HS-5 (cell line): ENCODE results near the gene PWWP2B.
"Not testable (repeated sequence)": the region's sequence is repeated elsewhere in the genome, so short reads cannot be mapped to it uniquely, and the experiment has no call there.

Experiments used
- DNase-seq: peaks from one replicate; pipeline ENCODE4 v3.0.0-alpha.2; 2012; ENCODE audit warnings: low read depth

Gene PWWP2B

GRCh38 chr10:132363921-132364593 lies 32.9 kb upstream of the PWWP2B start:
- no peak for DNase-seq

- DNase-seq: no peak
Measured at GRCh38 chr10:132364594-132364970, 32.4 kb upstream of the PWWP2B start.

GRCh38 chr10:132365102-132365501 lies 31.9 kb upstream of the PWWP2B start:
- no peak for DNase-seq

- DNase-seq: no peak
Measured at GRCh38 chr10:132366006-132366405, 31.0 kb upstream of the PWWP2B start.

- DNase-seq: no peak
Measured at GRCh38 chr10:132366499-132366898, 30.5 kb upstream of the PWWP2B start.

GRCh38 chr10:132368391-132368790 lies 28.6 kb upstream of the PWWP2B start:
- no peak for DNase-seq

- DNase-seq: peak; percentile 48
Measured at GRCh38 chr10:132368881-132369635, 27.9 kb upstream of the PWWP2B start.

- DNase-seq: no peak
Measured at GRCh38 chr10:132369636-132370185, 27.3 kb upstream of the PWWP2B start.

- no peak for DNase-seq
Measured at GRCh38 chr10:132370426-132371340, 26.3 kb upstream of the PWWP2B start.

GRCh38 chr10:132371641-132372081 lies 25.3 kb upstream of the PWWP2B start:
- DNase-seq: no peak

GRCh38 chr10:132372516-132373095 lies 24.4 kb upstream of the PWWP2B start:
- DNase-seq: no peak

GRCh38 chr10:132373241-132373955 lies 23.6 kb upstream of the PWWP2B start:
- no peak for DNase-seq

- DNase-seq: no peak
Measured at GRCh38 chr10:132374176-132374575, 22.8 kb upstream of the PWWP2B start.

GRCh38 chr10:132374612-132375011 lies 22.4 kb upstream of the PWWP2B start:
- DNase-seq: no peak

- DNase-seq: no peak
Measured at GRCh38 chr10:132375116-132375794, 21.7 kb upstream of the PWWP2B start.

- DNase-seq: no peak
Measured at GRCh38 chr10:132375795-132376297, 21.2 kb upstream of the PWWP2B start.

- DNase-seq: no peak
Measured at GRCh38 chr10:132376394-132376851, 20.6 kb upstream of the PWWP2B start.

- no peak for DNase-seq
Measured at GRCh38 chr10:132377326-132377725, 19.7 kb upstream of the PWWP2B start.

- DNase-seq: not testable (repeated sequence)
Measured at GRCh38 chr10:132379026-132379425, 18.0 kb upstream of the PWWP2B start.

GRCh38 chr10:132380986-132381385 lies 16.0 kb upstream of the PWWP2B start:
- DNase-seq: not testable (repeated sequence)
